ENCODE results near the gene EXOC6B. TPM values are rescaled to one million over a fixed set of nuclear protein-coding genes. Genes with fewer than 3 reads are reported as not detected.
A peak's percentile ranks its signal among the peaks of the same experiment; 100 is the strongest.

The EXOC6B gene
- total RNA-seq, 1 experiment from 2014 or later = 10.9 TPM

DNA sequence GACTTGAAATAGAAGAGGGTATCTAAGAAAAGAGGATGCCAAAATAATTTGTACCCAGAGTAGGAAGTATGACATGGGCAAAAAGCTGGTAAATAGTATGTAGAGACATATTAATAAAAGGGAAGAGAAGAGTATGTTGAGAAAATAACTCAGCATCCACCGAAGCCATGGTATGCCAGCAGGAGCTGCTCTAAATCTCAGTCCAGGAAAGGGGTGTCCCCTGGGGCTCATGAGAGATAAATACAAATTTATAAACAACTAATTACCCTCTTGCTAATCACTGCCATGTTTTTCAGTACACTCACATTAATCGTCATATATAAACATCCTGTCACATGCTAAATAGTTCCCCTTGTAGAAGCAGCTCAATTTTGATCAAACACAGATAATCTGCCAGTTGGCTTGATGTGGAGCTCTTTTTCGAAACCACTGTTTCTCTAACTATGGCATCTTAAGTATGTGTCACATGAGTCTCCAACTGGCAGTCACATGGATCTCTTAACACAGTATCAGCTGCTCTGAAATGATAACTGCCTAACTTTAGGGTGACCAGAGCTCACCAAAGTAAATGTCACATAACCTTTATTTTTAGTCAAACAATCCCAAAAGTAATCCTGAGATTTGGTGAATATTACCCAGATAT, 31.9 kb downstream of the EXOC6B start:
- DNase-seq (ENCODE audit: low spot score) = peak; percentile 54

DNA sequence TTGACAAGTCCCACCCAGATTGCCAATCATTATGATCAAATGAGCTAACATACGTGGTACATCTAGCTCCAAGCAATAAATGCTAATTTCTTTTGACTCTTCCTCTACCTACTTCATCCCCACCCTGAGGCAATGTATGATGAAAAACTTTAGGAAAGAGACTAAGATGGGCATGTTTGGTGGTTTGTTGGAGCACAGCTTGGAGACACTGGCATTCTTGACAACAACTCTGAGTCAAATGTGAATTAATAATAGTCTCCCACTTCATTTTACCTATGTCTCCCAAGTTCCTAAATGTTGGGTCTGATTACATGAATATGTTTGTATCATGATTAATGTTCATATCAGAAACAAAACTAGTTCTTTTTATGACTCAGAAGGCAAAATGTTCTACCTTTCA, 36.6 kb downstream of the EXOC6B start:
- DNase-seq (ENCODE audit: low spot score) = no peak

DNA sequence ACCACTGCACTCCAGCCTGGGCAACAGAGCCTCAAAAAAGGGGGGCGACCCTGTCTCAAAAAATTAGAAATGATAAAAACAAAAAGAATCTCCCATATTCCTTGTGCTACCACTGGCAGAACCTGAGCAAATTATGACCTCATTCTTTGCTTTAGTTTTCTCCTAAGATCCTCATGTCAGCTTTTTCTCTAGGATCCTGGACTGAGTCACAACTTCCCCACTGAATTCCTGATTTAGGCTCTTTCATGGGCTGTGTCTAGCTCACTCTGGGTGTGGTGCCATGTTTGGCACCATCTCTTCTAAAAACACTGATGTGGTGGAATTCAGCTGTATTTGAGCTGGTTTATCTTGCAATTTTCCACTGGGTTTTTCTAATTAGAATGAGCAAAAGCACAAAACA, 37.1 kb downstream of the EXOC6B start:
- DNase-seq (ENCODE audit: low spot score) = no peak

GRCh38 chr2:72785517-72785916, 40.3 kb downstream of the EXOC6B start:
- DNase-seq (ENCODE audit: low spot score) = no peak

GRCh38 chr2:72782520-72782919, 43.3 kb downstream of the EXOC6B start:
- DNase-seq (ENCODE audit: low spot score) = no peak

DNA sequence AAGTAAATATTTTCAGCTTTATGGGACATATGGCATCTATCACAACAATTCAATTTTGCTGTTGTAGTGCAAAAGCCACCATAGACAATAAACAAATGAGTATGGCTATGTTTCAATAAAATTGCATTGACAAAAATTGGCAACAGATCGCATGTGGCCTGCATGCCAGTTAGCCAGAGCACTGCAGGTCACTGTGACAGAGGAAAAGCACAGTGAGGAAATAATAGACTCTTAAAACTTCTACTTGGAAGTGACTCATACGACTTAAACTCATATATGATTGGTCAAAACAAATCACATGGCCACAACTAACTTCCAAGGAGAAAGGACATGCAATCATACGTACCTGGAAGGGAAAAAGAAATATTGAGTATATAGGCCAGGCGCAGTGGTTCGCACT, 44.4 kb downstream of the EXOC6B start:
- peak; percentile 83 for DNase-seq (ENCODE audit: low spot score)

DNA sequence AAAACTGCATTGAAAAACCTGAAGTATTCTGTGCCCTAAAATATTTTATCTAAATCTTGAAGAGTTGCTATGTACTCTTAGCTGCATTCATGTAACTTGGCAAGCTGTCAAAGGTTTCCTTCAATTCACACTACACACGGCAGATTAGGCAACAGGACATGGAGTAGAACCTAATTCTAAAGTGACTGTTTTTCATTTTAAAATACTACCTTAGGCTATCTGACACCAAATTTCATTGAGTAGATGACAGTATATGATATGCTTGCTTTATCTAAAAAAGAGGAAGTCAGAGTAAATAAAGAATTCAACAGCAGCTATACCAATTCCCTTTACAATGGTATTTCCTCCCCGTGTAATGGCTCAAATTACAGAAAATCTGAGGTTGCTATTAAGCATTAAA, 45.4 kb downstream of the EXOC6B start:
- DNase-seq (ENCODE audit: low spot score) = peak; percentile 53

DNA sequence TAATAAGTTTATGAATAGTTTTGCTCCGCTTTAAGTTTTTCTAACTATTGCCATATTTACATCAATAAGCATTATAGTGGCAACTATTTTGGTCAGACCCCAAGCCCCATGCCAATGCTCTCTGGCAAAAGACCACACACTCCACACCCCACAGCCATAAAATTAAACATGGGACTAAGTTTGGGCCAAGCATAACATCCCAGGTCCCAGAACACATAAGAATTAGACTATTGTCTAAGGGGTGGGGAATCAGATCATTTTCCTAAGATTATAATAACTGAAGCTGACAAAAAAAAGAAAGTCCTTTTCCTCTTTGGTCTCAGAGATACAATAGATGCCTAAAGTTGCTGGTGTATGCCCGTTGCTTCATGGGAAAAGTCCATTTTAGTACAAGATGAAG, 46.3 kb downstream of the EXOC6B start:
- no peak for DNase-seq (ENCODE audit: low spot score)

DNA sequence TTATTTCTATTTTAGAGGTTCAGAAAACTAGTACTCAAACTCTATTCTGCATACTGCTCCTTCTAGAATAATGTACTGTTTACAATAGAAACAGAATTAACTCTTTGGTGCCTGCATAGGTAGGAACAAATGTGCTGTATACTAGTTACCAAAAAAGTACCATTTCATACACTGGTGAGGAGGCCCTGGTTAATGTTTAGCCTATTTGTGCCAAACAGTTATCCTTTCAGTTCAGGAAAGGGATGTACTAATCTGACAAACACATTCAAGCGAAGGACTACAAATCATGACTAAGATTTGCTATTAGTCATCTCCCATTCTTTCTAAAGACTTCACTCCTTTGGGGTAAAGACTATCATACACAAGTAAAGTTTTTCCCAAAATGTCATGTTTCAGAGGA, 47.4 kb downstream of the EXOC6B start:
- no peak for DNase-seq (ENCODE audit: low spot score)

- peak; percentile 61 for DNase-seq (ENCODE audit: low spot score)
Measured at GRCh38 chr2:72770879-72771461, 54.9 kb downstream of the EXOC6B start.

- DNase-seq (ENCODE audit: low spot score) = no peak
Measured at GRCh38 chr2:72765997-72766609, 59.7 kb downstream of the EXOC6B start.

GRCh38 chr2:72762276-72762675, 63.6 kb downstream of the EXOC6B start:
- no peak for DNase-seq (ENCODE audit: low spot score)

DNA sequence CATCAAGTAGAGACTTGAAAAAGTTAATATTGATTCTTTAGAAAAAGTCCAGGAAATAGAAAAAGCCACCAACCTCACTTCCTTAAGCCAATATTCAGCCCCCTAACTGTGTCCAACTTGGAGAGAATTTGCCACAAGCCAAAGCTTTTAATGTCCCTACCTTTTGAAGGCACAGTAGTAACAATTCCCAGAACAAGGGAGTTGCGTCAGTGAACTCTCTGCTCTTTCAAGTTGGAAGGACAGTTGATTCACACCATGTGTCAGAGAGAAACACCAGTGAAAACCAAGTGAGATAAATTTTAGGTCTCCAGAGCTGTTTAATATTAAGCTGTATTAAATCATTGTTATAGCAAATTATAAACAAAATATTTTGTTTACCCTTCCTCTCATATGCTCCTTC, 66.1 kb downstream of the EXOC6B start:
- DNase-seq (ENCODE audit: low spot score) = no peak

GRCh38 chr2:72757177-72757775, 68.6 kb downstream of the EXOC6B start:
- no peak for DNase-seq (ENCODE audit: low spot score)

DNA sequence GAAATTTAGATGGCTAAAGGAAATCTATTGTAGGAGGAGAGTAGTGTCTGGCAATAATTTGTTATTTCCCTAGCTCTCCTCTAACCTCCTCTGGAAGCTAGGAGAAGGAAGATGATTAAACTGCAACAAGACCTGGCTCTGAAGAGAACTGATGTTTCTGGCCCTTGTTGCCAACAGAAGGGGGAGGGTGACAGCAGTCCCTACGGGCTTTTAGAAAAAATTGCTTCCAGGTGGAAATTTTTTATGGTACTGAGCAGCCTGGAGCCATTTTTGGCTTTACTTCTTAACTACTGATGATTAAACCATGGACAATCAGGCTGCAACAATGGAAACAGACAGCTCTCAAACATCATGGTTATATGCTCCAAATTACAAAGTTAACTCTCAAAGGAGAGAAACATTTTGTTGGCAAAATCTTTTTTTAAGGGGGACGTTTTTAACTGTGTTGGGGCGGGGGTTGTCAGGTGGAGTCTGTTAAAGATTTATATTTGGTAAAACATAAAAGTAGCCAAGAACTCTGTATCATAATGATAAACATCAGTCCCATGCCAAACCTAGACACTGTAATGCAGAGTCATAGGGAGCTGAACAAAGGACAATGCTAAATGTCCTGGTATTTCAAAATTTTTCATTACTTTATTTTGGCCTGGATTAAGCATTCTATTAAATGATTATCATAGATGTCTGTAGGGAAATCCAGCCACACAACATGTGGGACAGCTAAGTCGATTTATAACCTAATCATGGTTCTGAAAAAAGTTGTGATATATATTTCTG, 70.0 kb downstream of the EXOC6B start:
- peak; percentile 34 for DNase-seq (ENCODE audit: low spot score)

DNA sequence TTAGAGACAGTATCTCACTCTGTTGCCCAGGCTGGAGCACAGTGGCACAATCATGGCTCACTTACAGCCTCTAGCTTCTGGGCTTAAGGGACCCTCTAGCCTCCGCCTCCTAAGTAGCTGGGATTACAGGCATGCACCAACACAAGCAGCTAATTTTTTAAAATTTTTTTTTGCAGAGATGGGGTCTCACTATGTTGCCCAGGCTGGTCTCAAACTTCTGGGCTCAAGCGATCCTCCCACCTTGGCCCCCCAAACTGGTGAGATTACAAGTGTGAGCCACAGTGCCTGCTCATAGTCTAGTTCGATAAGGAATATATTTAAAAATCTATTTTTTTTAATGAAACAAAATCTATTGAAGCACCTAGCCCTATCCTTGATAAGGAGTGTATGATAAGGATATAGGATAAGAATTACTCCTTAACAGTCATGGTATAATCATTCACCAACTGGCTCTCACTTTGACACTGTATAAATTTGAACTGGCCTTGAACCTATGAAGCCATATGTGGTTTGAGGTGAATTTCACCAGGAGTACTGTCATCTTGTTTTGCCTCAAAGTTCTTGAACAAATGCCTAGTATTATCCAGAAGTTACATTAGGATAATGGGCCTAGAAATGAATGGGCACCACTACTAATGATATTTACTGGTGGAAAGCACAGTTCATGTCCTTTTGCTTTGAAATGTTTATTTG, 71.1 kb downstream of the EXOC6B start:
- DNase-seq (ENCODE audit: low spot score) = no peak

GRCh38 chr2:72750977-72751639, 74.7 kb downstream of the EXOC6B start:
- DNase-seq (ENCODE audit: low spot score) = no peak

DNA sequence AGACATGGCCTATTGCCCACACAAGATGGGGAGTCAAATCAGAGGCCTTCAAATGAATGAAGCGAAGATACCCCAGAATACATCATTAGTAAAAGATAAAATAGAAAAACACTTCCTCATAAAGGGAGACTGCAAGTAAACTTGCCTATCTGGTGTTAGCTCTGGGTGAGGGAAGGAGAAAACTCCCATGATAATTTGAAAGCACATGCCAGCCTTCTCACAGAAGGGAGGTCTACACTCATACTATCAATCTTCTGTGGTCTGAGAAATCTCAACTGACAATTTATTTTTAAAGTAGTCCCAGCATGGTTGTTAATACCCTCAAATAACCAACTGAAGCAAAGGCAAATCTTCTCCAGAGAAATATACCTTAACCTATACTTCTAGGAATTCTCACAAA, 75.4 kb downstream of the EXOC6B start:
- DNase-seq (ENCODE audit: low spot score) = no peak

DNA sequence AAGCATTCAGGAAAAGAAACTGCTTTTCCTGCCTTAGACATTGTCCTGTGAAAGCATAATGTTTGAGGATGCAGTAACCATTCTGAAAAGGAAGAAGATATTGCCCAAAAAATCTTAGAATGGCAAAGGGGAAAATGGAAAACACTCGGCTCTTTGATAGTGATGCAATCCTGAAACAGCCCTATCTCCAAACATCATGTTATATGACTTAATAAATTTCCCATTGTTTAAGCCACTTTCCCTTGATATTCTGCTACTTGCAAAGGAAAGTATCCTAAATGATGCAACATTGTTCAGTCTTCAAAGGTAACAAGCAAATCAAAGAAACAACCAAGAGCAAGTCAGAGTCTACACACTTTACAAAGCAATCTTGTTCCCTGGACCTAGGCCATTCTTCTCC, 78.5 kb downstream of the EXOC6B start:
- DNase-seq (ENCODE audit: low spot score) = no peak

DNA sequence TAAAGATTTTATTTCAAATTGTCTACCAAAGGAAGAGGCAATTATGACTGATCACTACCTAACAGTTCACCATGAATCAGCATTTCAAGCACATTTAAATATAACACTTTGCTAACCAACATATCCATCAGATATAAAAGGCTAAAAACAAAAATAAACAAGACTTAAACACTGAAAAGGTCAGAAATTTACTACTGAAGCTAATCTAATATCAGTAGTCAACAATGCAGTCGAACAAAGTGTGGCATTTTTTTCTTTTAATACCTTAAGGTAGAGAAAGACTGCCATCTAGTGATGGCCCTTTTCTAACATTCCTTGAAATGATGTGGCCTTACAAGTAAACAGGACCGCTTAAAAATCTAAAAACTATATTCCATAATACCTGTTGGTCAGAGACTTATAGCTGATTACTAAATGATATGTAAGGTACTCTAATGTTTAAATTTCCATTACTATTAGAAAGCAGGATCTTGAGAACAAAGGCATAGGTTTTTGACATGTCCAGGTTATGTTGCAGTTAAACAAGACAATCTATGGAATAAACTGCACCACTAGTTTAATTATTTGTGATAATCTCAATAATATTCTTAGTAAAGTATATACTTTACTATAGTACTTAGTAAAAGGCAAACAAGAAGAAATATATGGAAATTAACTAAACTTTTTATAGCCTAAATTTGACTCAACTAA, 80.0 kb downstream of the EXOC6B start:
- DNase-seq (ENCODE audit: low spot score) = peak; percentile 62

GRCh38 chr2:72744049-72744448, 81.8 kb downstream of the EXOC6B start:
- DNase-seq (ENCODE audit: low spot score) = no peak

All from H4 (cell line).